Kidney epithelial cell (primary cell): ENCODE results near the gene VAV1. TPM values are rescaled to one million over a fixed set of nuclear protein-coding genes. Genes with fewer than 3 reads are reported as not detected.

Source experiments
- DNase-seq: peaks from one replicate; pipeline ENCODE4 v3.0.0-alpha.2; 2010; ENCODE audit warnings: low read depth
- H3K27me3 ChIP-seq: 2 replicates; pipeline ENCODE4 v1.6.0; 2011; ENCODE audit warnings: low read length; ENCODE audit not compliant: control insufficient read depth, insufficient read depth
- H3K36me3 ChIP-seq: 2 replicates; pipeline ENCODE4 v1.5.1; 2011; ENCODE audit warnings: low read length; ENCODE audit not compliant: control insufficient read depth, insufficient read depth
- H3K4me3 ChIP-seq: 2 replicates; pipeline ENCODE4 v1.5.1; 2011; ENCODE audit warnings: low read depth, mild to moderate bottlenecking, control low read depth, low read length
- CTCF ChIP-seq: IDR thresholded peaks from 2 replicates; pipeline ENCODE4 v1.5.1; 2011; ENCODE audit warnings: mild to moderate bottlenecking, moderate library complexity, low read length, control low read depth, inconsistent platforms; ENCODE audit not compliant: insufficient read depth, poor library complexity, severe bottlenecking
- total RNA-seq: library from RNA; depleted of rRNA; stranded (reverse); fragments of >200 nt; gene quantifications from 2 replicates; pipeline ENCODE4 v1.2.3, GENCODE V29; 2015

VAV1 gene
- total RNA-seq, 1 donor from 2014 or later, result 0.50 TPM

DNA sequence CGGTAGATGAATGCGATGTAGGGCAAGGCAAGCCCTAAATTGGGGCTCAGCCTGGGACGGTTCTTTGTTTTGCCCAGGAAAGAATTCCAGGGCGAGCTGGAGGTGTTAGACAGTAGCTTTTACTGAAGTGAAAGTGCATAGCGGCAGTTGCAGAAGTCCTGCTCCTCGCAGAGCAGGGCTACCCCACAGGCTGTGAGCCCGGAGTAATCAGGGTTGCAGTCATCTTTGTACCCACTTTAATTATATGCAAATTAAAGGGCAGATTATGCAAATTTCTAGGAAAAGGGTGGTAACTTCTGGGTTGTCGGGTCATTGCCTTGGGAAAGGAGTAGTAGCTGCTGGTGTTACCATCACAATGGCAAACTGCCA, 30.5 kb downstream of the VAV1 start:
- Histone ChIP-seq H3K36me3 (no peaks in the 10 kb centered on the region), H3K4me3 (no peak overlapping the region), H3K27me3 (no peaks in the 10 kb centered on the region)
- TF ChIP-seq CTCF, result no peak
- DNase-seq, result no peak

DNA sequence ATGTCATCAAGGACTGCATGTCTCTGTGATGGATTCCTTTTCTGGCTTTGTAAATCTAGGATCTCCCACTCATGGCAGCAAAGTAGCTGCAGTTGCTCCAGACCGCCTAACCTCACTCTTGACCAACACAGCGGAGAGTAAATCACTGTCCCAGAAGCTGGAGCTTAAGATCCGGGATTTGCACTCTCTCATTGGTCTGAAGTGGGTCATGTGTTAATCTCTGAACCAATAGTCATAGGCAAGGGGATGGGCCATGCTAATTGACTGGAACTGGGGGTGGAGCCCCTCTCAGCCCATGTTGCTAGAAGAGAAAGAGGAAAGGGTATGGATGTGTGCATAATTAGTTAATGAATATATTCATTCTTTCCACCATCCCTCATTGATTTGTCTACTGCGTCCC, 34.0 kb downstream of the VAV1 start:
- Histone ChIP-seq H3K27me3 (no peaks in the 10 kb centered on the region), H3K36me3 (no peaks in the 10 kb centered on the region), H3K4me3 (no peak overlapping the region)
- DNase-seq, result no peak
- TF ChIP-seq CTCF, result no peak

GRCh38 chr19:6807291-6807690, 34.8 kb downstream of the VAV1 start:
- Histone ChIP-seq H3K27me3 (no peaks in the 10 kb centered on the region), H3K36me3 (no peaks in the 10 kb centered on the region), H3K4me3 (no peak overlapping the region)
- TF ChIP-seq CTCF, result no peak
- DNase-seq, result no peak

- Histone ChIP-seq H3K27me3 (no peaks in the 10 kb centered on the region), H3K4me3 (no peak overlapping the region), H3K36me3 (no peaks in the 10 kb centered on the region)
- DNase-seq, result no peak
- TF ChIP-seq CTCF, result no peak
Measured at GRCh38 chr19:6808494-6808893, 36.0 kb downstream of the VAV1 start.

DNA sequence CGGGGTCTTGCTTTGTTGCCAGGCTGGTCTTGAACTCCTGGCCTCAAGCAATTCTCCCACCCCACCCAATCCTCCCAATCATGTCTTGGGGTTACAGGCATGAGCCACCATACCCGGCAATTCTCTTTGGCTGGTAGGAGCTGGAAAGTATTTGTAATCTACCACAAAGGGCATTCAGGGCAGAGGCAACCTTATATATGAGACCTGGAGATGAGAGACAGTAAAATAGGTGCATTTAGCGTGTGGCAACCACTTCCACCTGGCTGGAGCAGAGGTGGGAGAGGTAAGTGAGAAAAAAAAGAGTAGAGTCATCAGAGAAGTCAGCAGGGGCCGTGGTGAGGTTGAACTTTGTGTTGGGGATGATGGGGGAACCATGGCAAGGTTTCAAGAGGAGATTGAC, 36.8 kb downstream of the VAV1 start:
- Histone ChIP-seq H3K4me3 (no peak overlapping the region), H3K27me3 (no peaks in the 10 kb centered on the region), H3K36me3 (no peaks in the 10 kb centered on the region)
- DNase-seq, result no peak
- TF ChIP-seq CTCF, result no peak

- no peak for TF ChIP-seq CTCF
- Histone ChIP-seq H3K4me3 (no peak overlapping the region), H3K27me3 (no peaks in the 10 kb centered on the region), H3K36me3 (no peaks in the 10 kb centered on the region)
- DNase-seq, result no peak
Measured at GRCh38 chr19:6811378-6811777, 38.9 kb downstream of the VAV1 start.
